Measurements from ENCODE around the gene CYP26C1. TPM values are rescaled to one million over a fixed set of nuclear protein-coding genes. Genes with fewer than 3 reads are reported as not detected.

CYP26C1 gene
- total and polyA plus RNA-seq, 8 donors = 0.09 to 0.42 (median 0.18) TPM; not detected in 5

GRCh38 chr10:93113042-93113441 is 52.4 kb downstream of the CYP26C1 start:
- no peak for DNase-seq
- H3K36me3 ChIP-seq = no peaks in the 10 kb centered on the region
- TF ChIP-seq, protein P1, sequence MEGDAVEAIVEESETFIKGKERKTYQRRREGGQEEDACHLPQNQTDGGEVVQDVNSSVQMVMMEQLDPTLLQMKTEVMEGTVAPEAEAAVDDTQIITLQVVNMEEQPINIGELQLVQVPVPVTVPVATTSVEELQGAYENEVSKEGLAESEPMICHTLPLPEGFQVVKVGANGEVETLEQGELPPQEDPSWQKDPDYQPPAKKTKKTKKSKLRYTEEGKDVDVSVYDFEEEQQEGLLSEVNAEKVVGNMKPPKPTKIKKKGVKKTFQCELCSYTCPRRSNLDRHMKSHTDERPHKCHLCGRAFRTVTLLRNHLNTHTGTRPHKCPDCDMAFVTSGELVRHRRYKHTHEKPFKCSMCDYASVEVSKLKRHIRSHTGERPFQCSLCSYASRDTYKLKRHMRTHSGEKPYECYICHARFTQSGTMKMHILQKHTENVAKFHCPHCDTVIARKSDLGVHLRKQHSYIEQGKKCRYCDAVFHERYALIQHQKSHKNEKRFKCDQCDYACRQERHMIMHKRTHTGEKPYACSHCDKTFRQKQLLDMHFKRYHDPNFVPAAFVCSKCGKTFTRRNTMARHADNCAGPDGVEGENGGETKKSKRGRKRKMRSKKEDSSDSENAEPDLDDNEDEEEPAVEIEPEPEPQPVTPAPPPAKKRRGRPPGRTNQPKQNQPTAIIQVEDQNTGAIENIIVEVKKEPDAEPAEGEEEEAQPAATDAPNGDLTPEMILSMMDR (IDR thresholded peaks at IDR 0.05) = no peak
- no peak for ATAC-seq
- H3K27me3 ChIP-seq = peaks cover 0 to 9% of the 10 kb centered on the region in 2 donors
- H3K9me3 ChIP-seq = no peaks in the 10 kb centered on the region
- H3K4me1 ChIP-seq = no peaks in the 10 kb centered on the region
- intact Hi-C loops (cut with DNase I) = loop anchor here in 1 of 2 donors (10.0 kb wide), 1 partner anchor 172 kb away; no protein-coding TSS in a partner anchor
- H3K4me3 ChIP-seq = no peak overlapping the region
- no peak overlapping the region for H3K27ac ChIP-seq

DNA sequence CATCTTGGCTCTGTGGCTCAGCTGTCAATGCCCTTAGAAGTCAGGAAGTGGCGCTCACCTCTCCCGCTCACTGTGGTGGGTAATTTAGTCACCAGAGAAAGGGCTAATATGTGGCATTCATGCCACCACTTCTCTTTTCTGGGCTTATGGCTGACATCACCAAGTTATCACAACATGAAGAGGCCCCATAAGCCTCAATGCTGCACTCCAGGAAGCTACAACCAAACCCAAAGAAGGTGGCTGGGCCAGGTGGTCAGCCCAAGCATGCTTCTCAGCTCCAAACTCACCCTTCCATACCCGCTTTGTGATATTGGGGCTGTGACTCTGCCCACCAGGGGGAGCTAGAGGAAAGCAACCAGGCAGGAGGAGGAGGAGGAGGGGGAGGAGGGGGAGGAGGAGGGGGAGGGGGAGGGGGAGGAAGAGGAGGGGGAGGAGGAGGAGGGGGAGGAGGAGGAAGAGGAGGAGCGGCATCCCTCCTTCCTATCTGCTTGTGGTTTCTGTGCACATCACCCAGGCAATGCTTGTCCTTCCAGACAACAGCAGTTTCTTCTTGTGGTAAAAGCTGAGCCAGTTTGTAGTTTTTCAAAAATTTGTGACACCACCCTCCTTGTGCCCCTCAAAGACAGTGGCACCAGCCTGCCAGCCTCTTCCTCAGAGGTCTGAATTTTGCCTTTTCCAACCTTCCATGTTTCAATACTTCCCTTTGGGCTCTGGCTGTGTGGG is 55.2 kb downstream of the CYP26C1 start:
- Histone ChIP-seq H3K4me1 (no peaks in the 10 kb centered on the region), H3K27ac (no peak overlapping the region), H3K36me3 (no peaks in the 10 kb centered on the region), H3K9me3 (no peaks in the 10 kb centered on the region), H3K27me3 (peaks cover 0 to 9% of the 10 kb centered on the region in 2 donors), H3K4me3 (no peak overlapping the region)
- ATAC-seq (peak; percentile 88), DNase-seq (peak in 3 of 4 donors; percentile 8 to 54 (median 44))
- intact Hi-C loops (cut with DNase I) = loop anchor here in 1 of 2 donors (10.0 kb wide), 1 partner anchor 169 kb away; no protein-coding TSS in a partner anchor
- TF ChIP-seq, protein P1 (IDR thresholded peaks at IDR 0.05) = peak in 1 of 2 donors; percentile 45

Other genes starting within 250 kb of the CYP26C1 start
- 10 to 100 TPM; 19.0 to 24.0 TPM for gene EXOC6, start 212.3 kb upstream of the CYP26C1 start, total RNA-seq
- 10 to 100 TPM; 17.5 to 22.6 (median 19.8) TPM for gene EXOC6, start 212.3 kb upstream of the CYP26C1 start, polyA plus RNA-seq (ENCODE audit: insufficient read length in 6 of 6)
- gene CYP26A1, start 13.1 kb downstream of the CYP26C1 start, total RNA-seq = under 1 TPM in 1 of 2 donors, not detected in 1; 0.21 TPM
- under 1 TPM in 2 of 6 donors, not detected in 4; 0.14 to 0.31 TPM for gene CYP26A1, start 13.1 kb downstream of the CYP26C1 start, polyA plus RNA-seq (ENCODE audit: insufficient read length in 6 of 6)

All from left lung (tissue), 10 donors.